Measurements from ENCODE around the gene OR51Q1.

The OR51Q1 gene, protein sequence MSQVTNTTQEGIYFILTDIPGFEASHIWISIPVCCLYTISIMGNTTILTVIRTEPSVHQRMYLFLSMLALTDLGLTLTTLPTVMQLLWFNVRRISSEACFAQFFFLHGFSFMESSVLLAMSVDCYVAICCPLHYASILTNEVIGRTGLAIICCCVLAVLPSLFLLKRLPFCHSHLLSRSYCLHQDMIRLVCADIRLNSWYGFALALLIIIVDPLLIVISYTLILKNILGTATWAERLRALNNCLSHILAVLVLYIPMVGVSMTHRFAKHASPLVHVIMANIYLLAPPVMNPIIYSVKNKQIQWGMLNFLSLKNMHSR

DNA sequence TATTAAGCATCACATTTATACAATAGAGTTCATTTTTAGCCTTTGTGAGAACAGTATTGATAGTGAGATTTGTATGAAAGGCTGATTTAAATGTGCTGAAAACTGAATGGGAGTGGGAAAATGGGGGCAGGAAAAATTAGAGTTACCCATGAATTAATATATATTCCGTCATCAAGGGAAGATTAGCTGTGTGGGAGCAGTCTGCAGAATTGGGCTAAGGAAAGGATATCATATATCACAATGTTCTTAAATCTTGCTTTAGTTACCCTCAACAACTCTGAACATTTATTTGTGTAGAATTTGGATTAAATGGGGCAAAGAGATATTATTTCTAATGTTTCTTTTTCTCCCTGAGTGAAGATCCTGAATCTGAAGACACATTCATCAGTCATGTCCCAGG, at the start of gene OR51Q1:
Gene OR51Q1 (plus strand): TSS at position 301 of the 400 bp plus-strand sequence. CDS start 90 bp downstream, at position 391.
- DNase-seq (ENCODE audit: low read depth in 2 of 2): no peak

DNA sequence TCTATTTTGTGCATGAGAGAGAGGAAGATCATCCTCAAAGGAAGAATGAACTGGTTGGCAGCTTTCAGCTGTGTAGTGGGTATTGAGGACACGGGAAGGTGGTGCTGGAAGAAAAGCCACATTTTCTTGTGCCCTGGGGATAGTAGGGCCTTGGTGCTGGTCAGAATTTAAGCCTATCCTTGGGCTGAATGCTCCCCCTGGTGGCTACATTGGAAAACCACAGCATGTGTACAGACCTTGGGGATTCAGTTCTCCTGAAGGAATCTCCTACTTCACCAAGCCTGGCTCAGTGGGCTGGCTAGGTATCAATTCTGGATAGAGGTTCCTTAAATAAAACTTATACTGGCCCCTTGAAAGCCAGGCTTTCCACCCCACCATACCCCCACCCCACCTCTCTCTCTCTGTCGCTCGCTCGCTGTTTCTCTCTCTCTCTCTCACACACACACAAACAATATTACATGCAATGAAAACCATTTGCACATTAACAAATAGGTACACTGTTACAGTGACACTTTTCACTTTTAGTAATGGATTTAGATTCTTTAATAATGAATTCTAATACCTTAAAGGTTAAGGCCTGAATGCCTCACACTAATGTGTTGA, 41.1 kb upstream of the OR51Q1 start:
- DNase-seq (ENCODE audit: low read depth in 2 of 2): peak; percentile 22 to 26

DNA sequence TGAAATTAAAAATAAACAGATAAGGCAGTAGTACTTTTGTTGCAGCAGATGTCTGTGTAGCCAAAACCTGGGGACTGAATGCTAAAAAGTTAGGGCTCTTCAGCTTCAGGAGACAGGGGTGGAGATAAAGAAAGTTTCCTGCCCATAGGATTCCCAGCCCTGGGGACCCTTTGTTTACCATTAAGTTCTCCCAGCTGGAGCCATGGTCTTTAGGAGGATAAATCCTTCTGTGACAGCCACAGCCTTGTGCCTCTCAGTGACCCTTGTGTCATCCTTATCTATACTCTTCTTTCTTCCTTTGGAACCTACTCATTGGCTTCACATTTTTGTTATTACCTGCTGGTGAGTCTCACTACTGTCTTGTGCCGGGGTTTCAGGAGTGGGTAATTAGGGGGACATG, 38.3 kb upstream of the OR51Q1 start, which contains the start of gene OR51M1:
Gene OR51M1 (plus strand): TSS at position 237 of the 400 bp plus-strand sequence. CDS start 5,587 bp downstream, outside the sequence.
- DNase-seq (ENCODE audit: low read depth in 2 of 2): no peak

DNA sequence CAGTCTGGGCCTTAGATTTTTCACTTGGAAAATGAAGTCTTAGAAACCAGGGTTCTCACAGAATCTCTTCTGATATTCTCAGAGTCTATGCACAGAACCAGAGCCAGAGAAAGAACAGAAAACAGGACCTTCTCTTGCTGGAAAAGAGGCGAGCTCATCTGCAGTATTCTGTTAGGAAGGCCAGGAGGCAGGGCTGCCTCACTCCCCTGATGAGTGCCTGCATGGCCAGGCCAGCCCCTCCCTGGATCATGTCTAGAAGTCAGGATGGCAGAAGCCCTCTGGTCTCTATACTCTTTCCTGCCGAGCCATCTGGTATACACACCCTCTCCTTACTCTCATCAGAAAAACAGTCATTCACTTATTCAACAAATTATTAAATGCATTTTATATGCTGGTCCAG, 37.6 kb upstream of the OR51Q1 start:
- DNase-seq (ENCODE audit: low read depth in 2 of 2): no peak

DNA sequence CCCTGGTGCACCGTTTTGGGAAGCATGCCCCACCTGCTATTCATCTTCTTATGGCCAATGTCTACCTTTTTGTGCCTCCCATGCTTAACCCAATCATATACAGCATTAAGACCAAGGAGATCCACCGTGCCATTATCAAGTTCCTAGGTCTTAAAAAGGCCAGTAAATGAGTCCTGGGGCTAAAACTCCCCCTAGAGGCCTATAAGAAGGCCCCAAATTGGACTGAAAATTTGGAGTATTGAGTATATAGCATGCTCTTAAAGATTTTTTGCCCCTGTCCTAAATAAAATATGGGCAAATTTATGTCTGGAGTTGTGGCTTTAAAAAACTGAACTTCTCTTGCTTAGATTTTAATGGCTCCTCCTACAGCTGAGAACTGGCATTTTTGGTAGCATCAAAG, 31.7 kb upstream of the OR51Q1 start:
- no peak for DNase-seq (ENCODE audit: low read depth in 2 of 2)

DNA sequence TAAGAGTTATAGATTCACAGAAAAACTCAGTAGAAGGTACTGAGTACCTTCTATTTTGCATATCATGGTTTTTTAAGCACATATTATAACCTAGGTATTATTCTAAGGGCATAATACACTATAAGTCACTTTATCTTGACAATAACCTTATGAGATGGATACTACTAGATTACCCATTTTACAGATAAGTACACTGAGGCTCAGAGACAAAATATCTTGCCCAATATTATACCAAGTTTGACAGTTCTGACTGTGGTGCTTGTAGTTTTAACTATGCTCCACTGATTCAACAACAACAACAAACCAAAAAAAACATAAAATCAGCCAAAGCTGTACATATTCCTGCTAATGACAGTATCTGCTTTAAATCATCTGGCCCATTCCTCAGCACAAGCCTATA, 27.8 kb upstream of the OR51Q1 start:
- no peak for DNase-seq (ENCODE audit: low read depth in 2 of 2)

DNA sequence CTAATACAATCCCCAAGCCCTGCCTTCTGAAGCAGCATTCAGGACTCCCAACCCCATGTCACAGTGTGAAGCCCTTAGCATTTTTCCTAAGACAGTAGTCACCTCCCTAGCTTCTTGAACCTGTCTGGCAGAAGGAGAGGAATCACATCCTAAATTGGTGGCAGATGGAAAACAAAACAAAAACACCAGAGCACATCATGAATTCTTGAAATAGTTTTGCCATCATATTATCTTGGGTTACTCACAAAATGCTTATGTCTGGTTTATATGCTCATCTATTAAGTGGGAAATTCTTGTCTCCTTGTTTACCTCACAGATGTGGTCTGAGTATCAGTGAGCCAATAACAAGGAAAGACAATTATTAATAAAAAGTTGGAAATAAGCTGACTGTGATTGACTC, 23.0 kb upstream of the OR51Q1 start:
- DNase-seq (ENCODE audit: low read depth in 2 of 2): no peak

DNA sequence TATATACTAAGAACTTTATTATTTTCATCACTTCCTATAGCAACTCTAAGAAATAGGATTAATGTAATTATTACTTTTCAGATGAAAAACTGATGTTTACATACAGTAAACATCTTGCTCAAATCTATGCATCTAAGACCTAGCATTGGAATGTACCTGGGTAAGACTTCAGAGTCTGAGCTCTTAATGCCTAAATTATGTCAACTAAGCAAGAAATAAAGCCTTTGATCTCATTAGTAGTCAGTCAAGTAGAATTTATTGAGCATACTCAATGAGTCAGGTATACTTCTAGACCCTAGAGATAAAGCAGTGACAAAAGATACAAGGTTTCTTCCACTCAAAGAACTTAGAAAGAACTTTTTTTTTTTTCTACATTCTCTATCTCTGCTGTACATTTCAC, 16.7 kb upstream of the OR51Q1 start:
- no peak for DNase-seq (ENCODE audit: low read depth in 2 of 2)

DNA sequence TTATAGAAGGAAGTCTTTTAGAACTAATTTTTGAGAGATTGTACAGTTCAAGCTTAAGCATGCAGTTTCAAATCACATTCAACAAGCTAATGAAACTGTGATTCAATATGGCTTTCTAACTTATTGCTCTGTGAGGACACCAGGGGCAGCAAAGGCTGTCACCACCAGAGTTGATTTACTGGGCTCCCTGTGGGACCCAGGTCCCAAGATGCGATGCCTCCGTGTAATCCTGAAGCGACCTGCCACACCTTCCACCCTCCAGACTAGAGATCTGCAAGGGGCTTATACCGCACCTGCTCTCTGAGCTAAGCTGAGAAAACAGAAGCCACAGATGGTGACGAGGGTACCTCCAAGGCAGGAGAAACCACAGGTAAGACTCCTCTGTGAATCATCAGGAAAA, 918 bp upstream of the OR51Q1 start:
- DNase-seq (ENCODE audit: low read depth in 2 of 2): no peak

DNA sequence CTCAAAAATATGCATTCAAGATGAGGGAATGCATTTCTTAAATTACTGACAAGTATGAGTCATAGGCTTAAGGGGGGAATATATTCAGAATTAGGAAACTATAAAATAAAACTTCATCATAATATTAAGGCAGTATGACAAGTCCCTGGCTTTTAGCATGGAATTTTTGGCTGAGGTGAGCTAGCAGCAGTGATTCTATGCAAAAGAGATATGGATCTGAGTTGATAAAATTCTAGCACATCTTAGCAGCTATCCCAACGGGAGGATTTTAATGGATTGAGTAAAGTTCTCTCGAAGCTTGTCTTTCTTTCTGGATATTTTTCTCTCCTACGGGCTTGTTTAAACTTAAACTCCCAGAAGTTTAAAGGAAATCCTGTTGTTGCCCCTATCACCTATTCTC, 1.2 kb downstream of the OR51Q1 start:
- no peak for DNase-seq (ENCODE audit: low read depth in 2 of 2)

DNA sequence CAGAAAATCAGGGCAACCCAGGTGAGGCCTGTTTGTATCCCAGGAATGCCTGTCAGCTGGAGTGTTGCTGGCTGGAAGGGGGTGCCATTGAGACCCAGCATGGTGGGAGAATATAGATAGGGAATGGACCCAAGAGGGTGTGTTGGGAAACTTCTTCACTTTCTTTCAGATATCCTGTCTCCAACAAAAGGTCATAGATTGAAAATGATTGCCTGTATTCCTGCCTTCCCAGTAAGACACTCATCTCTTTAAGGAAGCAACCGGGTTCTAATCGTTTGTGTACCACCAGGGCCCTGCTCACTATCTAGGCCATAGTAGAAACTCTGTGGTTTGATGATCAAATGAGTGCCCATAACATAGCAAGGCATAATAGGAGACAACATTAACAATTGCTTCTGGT, 19.5 kb downstream of the OR51Q1 start, which contains the start of gene OR51I1:
Gene OR51I1 (minus strand): TSS at position 101 of the 400 bp plus-strand sequence. CDS start 0 bp downstream, at position 101.
- no peak for DNase-seq (ENCODE audit: low read depth in 2 of 2)

DNA sequence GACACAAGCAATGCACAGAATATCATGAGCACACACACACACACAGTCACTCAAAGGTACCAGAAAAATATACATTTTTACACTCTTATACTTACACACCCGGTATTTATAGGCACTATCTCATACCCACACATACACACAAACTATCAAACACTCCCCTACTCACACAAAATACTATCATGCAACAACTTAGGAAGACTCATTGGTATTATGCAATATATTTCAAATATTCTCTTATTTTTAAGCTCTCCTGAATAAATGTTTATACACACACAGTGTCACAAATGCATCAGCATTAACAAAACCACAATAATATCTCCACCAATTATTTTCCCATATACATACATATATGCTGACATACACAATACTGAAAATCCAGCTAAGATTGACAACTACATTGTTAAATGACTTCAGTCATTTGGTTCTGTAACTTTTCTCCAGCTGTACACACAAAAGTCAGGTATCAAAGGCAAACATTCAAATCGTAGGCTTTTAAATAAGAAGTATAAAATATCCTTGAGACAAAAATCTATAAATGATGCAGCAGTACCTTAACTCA, 22.0 kb downstream of the OR51Q1 start:
- DNase-seq (ENCODE audit: low read depth in 2 of 2): no peak

DNA sequence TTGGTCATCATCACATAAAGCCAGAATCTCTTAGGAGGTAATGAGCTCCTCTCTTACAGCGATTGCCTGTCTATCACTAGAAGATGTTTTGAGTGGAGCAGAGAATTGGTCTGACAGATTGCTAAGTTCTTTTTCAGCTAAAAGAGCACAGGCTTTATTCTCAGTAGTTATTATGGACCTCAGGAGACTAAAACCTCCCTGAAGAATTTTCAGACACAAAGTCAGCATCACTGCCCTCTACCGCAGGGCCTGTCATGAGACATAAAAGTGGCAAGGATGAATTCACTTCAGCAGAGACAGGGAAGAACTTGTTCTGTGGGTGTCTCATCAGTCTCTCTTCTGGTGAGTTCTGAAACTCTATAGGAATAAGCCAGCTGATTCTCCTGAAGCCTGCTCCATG, 27.1 kb downstream of the OR51Q1 start, which contains the start of gene OR51I2:
Gene OR51I2 (plus strand): TSS at position 301 of the 400 bp plus-strand sequence. CDS start 4,166 bp downstream, outside the sequence.
- DNase-seq (ENCODE audit: low read depth in 2 of 2): no peak

DNA sequence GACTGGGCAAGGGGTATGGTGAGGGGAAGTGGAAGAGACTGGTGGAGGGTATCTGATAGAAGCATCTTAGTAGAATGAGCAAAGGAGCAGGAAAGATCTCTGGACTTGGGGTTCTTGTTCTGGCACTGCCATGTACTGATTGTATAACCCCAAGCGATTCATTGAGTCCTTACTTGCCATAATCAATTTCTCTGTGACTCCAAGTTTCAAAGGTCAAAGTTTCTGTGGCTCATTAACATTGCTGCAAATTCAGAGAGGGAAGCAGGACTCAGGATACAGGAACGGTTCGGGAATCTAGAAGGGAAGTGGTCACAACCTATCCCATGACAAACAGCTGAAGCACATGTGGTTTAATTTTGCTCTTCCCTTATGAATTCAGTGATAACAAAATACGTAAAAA, 27.5 kb downstream of the OR51Q1 start:
- no peak for DNase-seq (ENCODE audit: low read depth in 2 of 2)

DNA sequence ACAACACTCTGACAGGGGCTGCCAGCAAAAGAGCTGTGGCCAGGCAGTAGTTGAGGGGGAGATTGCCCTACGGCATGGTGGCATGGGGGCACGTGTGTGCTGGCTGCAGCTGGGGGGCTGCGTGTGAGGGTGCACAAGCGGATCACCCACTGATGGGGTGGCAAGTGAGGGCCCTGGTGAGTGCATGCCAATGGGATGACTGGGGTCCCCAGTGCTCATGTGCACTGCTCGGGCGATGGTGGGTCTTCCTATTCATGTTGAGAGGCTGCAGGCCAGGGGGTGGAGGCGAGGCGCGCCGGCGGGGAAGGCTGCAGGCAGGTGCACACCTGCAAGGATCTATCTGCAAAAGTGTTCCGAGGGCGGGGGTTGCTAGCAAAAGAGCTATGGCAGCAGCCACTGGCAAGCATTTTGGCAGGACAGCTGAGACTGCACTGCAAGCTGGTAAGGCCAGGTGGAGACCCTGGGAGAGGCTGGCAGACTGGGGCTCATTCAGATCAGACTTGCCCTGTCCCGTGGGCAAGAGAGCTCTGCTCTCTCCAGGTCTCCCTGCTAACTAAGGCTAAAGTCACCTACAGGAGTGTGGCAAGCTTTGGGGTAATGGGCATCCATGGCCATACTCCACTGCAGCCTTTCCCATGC, 39.2 kb downstream of the OR51Q1 start:
- DNase-seq (ENCODE audit: low read depth in 2 of 2): no peak

DNA sequence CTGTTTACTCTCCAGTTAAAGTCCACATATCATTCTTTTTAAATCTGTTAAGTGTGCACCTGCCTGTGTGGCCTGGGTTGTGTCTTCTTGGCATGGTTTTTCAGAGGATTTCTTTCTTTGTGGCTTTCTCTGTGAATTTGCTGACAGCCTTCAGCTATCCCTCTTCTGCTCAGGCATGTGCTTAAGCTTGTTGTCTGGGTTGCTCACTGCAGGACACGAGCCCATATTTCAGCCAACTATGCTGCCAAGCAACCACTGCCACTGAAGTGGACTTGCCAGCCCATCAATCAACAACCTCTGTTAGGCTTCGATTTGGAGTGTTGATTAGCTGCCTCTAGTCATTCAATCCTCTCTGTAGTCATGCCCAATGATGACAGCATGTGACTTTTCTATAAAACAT, 45.6 kb downstream of the OR51Q1 start:
- no peak for DNase-seq (ENCODE audit: low read depth in 2 of 2)
